Measurements from ENCODE around the gene SPG11.
A peak's percentile ranks its signal among the peaks of the same experiment; 100 is the strongest.
"Not testable (repeated sequence)": the region's sequence is repeated elsewhere in the genome, so short reads cannot be mapped to it uniquely, and the experiment has no call there.

SPG11 gene

DNA sequence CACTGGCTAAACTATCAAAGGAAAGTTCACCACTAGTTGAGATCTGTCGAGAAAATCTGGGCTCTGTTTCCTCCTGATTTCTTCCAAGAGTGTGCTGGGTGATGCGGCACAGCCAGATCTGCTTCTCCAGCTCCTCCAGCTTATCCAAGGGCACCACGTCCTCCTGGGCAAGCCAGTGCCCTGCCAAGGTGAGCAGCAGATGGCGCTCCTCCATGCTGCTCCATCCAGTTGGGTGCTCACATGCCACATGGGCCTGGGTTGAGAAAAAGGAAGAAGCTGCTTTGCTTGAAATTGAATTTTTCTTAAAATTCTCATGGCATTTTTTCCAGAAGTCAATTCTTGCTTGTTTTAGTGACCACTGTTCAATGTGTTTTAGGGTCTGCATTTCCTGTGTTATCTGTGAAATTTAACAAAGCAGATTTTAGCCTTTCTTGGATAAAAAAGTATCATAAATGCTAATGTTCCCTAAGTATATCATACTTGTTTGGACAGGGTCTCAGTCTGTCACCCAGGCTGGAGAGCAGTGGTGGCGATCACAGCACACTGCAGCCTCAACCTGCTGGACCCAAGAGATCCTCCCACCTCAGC is 79.2 kb downstream of the SPG11 start:
- in situ Hi-C loops (cut with HindIII; ENCODE audit: low pct_ligation_motif_present, low pct_unique_long_range_greater_than_20kb, low sequenced_read_pairs): no loop called here
- peak; percentile 57 for DNase-seq

- DNase-seq: no peak
- in situ Hi-C loops (cut with HindIII; ENCODE audit: low pct_ligation_motif_present, low pct_unique_long_range_greater_than_20kb, low sequenced_read_pairs): no loop called here
Observed at GRCh38 chr15:44580105-44580504, 83.4 kb downstream of the SPG11 start.

DNA sequence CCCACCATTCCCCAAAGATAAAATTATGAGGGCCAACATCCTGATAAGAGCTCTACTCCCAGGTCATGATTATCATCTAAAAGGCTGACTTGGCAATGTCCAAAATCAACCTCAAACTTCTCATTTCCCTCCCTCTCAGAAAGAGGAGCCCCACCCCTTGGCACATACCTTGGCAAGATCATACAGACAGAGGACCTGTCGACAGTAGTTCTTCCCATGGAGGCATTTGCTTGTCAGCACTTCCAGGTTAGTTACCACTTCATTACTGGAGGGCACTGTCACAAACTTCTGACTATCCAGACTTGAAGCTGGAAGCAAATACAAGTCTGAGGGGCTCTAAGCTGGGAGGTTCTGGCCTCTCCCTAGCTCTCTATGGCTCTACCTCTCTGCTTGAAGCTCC is 88.7 kb downstream of the SPG11 start:
- in situ Hi-C loops (cut with HindIII; ENCODE audit: low pct_ligation_motif_present, low pct_unique_long_range_greater_than_20kb, low sequenced_read_pairs): no loop called here
- no peak for DNase-seq

DNA sequence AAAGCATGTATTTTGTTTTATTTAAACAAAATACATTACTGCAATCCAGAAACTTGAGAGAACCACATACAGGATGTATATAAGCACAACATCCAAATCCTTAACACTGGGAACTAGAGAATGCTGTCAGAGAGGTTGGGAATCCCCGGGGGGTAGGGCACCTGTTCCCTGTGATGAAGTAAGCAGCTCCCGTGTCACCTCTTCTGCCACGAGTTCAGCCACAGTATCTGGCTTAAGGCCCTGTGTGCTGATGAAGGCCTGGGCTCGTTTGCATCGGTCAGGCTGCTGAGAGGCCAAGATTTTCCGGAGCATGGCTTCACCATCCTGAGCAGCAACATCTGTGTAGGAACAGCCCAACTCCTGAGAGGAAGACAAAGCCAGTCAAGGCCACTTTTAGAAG is 90.1 kb downstream of the SPG11 start:
- DNase-seq: no peak
- in situ Hi-C loops (cut with HindIII; ENCODE audit: low pct_ligation_motif_present, low pct_unique_long_range_greater_than_20kb, low sequenced_read_pairs): no loop called here

DNA sequence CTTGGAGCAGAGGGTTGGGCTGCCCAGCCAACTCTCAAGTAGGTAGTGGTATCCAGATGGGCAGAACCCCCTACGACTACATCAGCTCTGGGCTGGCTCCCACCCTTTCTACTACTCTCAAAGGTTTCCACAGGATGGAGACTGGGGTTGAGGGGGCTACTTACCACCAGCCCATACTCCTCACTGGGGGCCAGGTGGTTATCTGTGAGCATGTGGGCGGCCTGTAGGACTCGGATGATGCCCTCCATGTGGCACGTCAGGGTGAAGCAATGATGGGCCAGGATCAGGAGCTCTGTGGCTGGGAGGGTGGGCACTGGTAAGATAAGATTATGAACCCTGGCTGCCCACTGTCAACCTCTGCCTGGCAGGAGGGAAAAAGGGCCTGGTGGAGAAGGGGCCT is 93.1 kb downstream of the SPG11 start:
- no peak for DNase-seq
- in situ Hi-C loops (cut with HindIII; ENCODE audit: low pct_ligation_motif_present, low pct_unique_long_range_greater_than_20kb, low sequenced_read_pairs): no loop called here

- DNase-seq: no peak
- in situ Hi-C loops (cut with HindIII; ENCODE audit: low pct_ligation_motif_present, low pct_unique_long_range_greater_than_20kb, low sequenced_read_pairs): no loop called here
Observed at GRCh38 chr15:44569316-44569715, 94.1 kb downstream of the SPG11 start.

DNA sequence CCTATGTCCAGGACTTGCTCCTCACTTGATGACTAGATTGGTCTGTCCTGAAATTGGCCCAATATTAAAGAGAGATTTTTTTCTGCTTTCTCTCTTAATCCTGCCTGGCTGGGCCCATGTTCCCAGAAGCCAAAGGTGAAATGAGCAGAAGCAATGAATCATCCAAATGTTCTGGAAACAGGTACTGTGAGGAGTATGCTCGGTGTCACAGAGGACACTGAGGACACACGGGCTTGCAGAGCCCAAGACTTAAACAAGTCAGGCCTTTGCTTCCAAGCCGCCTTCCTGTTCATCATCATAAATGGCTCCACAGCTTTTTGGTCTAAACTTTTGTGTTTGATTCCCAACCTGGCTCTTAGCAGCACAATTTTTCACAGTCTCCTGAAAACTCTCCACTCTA is 95.1 kb downstream of the SPG11 start:
- in situ Hi-C loops (cut with HindIII; ENCODE audit: low pct_ligation_motif_present, low pct_unique_long_range_greater_than_20kb, low sequenced_read_pairs): no loop called here
- DNase-seq: no peak

GRCh38 chr15:44566155-44566540 is 97.3 kb downstream of the SPG11 start:
- no peak for DNase-seq
- in situ Hi-C loops (cut with HindIII; ENCODE audit: low pct_ligation_motif_present, low pct_unique_long_range_greater_than_20kb, low sequenced_read_pairs): no loop called here

GRCh38 chr15:44565387-44566154 is 97.9 kb downstream of the SPG11 start:
- DNase-seq: no peak
- in situ Hi-C loops (cut with HindIII; ENCODE audit: low pct_ligation_motif_present, low pct_unique_long_range_greater_than_20kb, low sequenced_read_pairs): no loop called here

DNA sequence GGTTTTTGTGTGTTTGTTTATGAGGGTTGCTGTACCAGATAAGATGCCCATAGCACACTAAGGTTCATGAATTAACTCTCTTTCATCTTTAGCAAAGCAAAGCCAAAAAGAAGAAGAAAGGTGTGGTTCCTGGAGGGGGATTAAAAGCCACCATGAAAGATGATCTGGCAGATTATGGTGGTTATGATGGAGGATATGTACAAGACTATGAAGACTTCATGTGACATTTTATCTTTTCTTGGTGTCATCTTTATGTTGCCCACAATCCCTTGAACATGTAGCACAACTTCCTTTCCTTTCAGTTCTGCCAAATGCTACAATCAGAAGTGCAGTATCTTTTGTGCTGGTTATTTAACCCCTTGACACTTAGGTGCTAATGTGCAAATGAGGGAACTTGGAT is 102.5 kb downstream of the SPG11 start:
- in situ Hi-C loops (cut with HindIII; ENCODE audit: low pct_ligation_motif_present, low pct_unique_long_range_greater_than_20kb, low sequenced_read_pairs); DNase-seq: not testable (repeated sequence)

DNA sequence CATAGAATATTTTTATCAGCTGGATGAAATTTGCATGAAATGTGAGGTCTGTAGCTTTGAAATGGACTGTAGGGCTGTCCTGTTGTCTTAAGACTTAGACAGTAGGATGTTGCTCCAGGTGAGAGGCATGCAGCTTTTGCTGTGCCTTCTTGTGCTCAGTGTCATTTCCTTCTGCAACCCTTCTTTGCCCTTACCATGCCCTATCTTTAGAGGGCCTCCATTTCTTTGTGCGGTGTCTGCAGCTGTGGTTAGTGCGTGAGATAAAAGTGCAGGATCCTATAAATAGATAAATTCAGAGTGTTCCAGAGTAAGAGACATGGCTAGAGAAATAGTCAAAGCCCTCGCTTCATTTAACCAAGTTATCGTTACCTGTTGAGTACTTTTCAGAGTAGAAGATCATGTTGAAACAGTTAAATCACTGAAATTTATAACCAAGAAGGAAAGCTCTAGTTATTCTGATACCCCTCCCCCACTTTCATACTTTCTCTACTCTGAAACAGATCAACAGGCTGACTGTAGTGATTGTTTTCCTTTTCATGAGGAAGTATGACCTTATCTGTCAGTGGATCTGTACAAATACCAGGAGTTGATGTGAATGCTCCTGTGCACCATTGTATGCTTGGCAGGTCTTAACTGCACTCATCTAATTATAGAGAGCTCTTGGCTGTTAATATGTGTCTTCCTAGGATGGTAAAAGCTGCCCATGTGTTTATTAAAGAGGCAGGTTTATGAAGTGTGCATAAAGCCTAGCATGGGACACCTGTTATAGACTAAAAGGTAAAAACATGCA is 108.3 kb downstream of the SPG11 start:
- in situ Hi-C loops (cut with HindIII; ENCODE audit: low pct_ligation_motif_present, low pct_unique_long_range_greater_than_20kb, low sequenced_read_pairs): no loop called here
- DNase-seq: no peak

GRCh38 chr15:44550734-44551133 is 112.7 kb downstream of the SPG11 start:
- no peak for DNase-seq
- in situ Hi-C loops (cut with HindIII; ENCODE audit: low pct_ligation_motif_present, low pct_unique_long_range_greater_than_20kb, low sequenced_read_pairs): no loop called here

DNA sequence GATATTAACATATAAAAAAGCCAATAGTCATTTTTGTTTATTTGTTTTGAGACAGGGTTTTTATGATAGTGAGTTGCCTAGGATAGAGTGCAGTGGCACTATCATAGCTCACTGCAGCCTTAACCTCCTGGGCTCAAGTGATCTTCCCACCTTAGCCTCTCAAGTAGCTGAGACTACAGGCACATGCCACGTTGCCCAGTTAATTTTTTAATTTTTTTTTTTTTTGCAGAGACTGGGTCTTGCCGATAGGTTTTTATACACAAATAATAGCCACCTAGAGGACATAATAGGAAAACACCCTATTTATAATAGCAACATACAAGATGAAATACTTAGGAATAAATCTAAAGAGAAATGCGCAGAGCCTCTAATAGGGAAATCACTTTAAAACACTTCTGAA is 113.2 kb downstream of the SPG11 start:
- in situ Hi-C loops (cut with HindIII; ENCODE audit: low pct_ligation_motif_present, low pct_unique_long_range_greater_than_20kb, low sequenced_read_pairs): no loop called here
- peak; percentile 43 for DNase-seq

- DNase-seq; in situ Hi-C loops (cut with HindIII; ENCODE audit: low pct_ligation_motif_present, low pct_unique_long_range_greater_than_20kb, low sequenced_read_pairs): not testable (repeated sequence)
Observed at GRCh38 chr15:44549152-44549551, 114.3 kb downstream of the SPG11 start.

DNA sequence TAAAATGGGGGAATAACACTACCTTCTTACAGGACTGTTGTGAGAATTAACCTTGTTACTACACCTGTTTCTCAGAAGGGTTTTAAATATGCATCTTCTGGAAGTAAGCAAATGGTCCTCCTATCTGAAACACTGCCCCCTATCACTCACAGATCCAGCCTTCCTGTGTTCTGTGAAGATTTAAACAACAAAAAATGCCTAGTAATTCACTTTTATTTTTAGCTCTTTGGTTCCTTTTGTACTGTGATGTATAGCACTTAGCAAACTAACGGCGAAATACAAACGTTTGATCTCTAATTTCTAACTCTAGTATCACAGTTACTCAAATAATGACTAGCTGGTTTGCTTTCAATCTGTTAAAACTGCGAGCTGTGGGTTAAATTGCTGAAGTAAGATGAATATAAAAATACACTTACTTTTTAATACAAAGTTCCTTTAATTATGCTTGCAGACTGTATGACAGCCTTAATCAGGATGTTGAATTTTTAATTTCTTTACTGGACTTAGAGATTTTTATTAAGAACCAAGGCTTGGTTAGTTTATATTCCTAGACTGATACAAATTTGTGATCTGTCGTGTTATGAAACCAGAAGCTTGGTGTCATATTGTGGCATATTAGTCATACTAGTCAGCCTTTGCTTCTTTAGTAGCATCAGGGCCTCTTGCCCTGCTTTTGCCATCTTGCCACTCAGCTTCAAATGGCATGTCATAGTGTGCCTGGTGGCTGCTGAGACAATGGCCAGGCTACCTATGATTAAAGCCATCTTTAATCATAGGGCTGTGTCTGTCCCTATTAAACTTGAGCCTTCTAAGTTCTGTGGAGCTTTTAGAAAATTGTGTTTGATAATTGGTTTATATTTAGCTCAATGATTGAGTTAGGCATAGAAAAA is 117.3 kb downstream of the SPG11 start:
- in situ Hi-C loops (cut with HindIII; ENCODE audit: low pct_ligation_motif_present, low pct_unique_long_range_greater_than_20kb, low sequenced_read_pairs): no loop called here
- peak; percentile 20 for DNase-seq

DNA sequence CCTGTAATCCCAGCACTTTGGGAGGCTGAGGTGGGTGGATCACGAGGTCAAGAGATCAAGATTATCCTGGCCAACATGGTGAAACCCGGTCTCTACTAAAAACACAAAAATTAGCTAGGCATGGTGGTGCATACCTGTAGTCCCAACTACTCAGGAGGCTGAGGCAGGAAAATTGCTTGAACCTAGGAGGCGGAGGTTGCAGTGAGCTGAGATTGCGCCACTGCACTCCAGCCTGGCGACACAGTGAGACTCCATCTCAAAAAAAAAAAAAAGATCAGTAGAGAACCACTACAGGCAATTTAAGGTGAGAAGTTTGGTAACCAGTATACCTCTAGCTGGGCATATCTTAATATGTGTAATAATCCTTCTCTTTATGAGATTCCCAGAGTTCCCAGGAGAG is 118.7 kb downstream of the SPG11 start:
- in situ Hi-C loops (cut with HindIII; ENCODE audit: low pct_ligation_motif_present, low pct_unique_long_range_greater_than_20kb, low sequenced_read_pairs): not testable (repeated sequence)

GRCh38 chr15:44542596-44542995 is 120.9 kb downstream of the SPG11 start:
- in situ Hi-C loops (cut with HindIII; ENCODE audit: low pct_ligation_motif_present, low pct_unique_long_range_greater_than_20kb, low sequenced_read_pairs): no loop called here
- no peak for DNase-seq

More for the DNA sequence above, 118.7 kb downstream of the SPG11 start:
- DNase-seq: not testable (repeated sequence)

GRCh38 chr15:44541282-44541958 is 122.0 kb downstream of the SPG11 start:
- in situ Hi-C loops (cut with HindIII; ENCODE audit: low pct_ligation_motif_present, low pct_unique_long_range_greater_than_20kb, low sequenced_read_pairs): no loop called here
- DNase-seq: peak; percentile 90
